ENCODE results near the gene IFI44. TPM values are rescaled to one million over a fixed set of nuclear protein-coding genes. Genes with fewer than 3 reads are reported as not detected.

Gene IFI44
- polyA plus RNA-seq, 4 donors, result 12.9 to 29.5 (median 19.4) TPM

- DNase-seq (ENCODE audit: low read depth in 4 of 4, low spot score in 3 of 4), result no peak
Measured at GRCh38 chr1:78691995-78692747, 42.5 kb downstream of the IFI44 start.

- DNase-seq (ENCODE audit: low read depth in 4 of 4, low spot score in 3 of 4), result no peak
Measured at GRCh38 chr1:78699813-78700212, 50.2 kb downstream of the IFI44 start.

- DNase-seq (ENCODE audit: low read depth in 4 of 4, low spot score in 3 of 4), result no peak
Measured at GRCh38 chr1:78702426-78702825, 52.8 kb downstream of the IFI44 start.

- no peak for DNase-seq (ENCODE audit: low read depth in 4 of 4, low spot score in 3 of 4)
Measured at GRCh38 chr1:78703806-78704205, 54.2 kb downstream of the IFI44 start.

GRCh38 chr1:78712467-78713051, 62.9 kb downstream of the IFI44 start:
- DNase-seq (ENCODE audit: low read depth in 4 of 4, low spot score in 3 of 4), result peak in 2 of 4 donors; percentile 10 to 17

GRCh38 chr1:78713297-78713696, 63.7 kb downstream of the IFI44 start:
- no peak for DNase-seq (ENCODE audit: low read depth in 4 of 4, low spot score in 3 of 4)

Other genes starting within 250 kb of the IFI44 start
- 1 to 10 TPM in 1 of 4 donors, under 1 TPM in 3; 0.26 to 3.2 (median 0.59) TPM for gene PTGFR, start 158.9 kb upstream of the IFI44 start, polyA plus RNA-seq (ENCODE audit: insufficient read length in 4 of 4)
- 10 to 100 TPM in 1 of 4 donors, 1 to 10 TPM in 3; 5.0 to 12.6 (median 7.6) TPM for gene IFI44L, start 29.4 kb upstream of the IFI44 start, polyA plus RNA-seq (ENCODE audit: insufficient read length in 4 of 4)

Data from left renal pelvis (tissue), 4 donors.